Osteocyte (in vitro differentiated cells): ENCODE data around the gene ZNF586. TPM values are rescaled to one million over a fixed set of nuclear protein-coding genes. Genes with fewer than 3 reads are reported as not detected.

Source experiments
- DNase-seq: peaks from one replicate; pipeline ENCODE4 v3.0.0; 2021; ENCODE audit warnings: mixed read lengths; ENCODE audit not compliant: unreplicated experiment; ENCODE audit errors: extremely low spot score
- H3K27ac Mint-ChIP-seq: one replicate; pipeline ENCODE4 v1.8.0; 2021; ENCODE audit warnings: mild to moderate bottlenecking, mixed read lengths; ENCODE audit not compliant: unreplicated experiment
- H3K27me3 Mint-ChIP-seq: one replicate; pipeline ENCODE4 v1.8.0; 2021; ENCODE audit warnings: mixed read lengths; ENCODE audit not compliant: unreplicated experiment
- H3K36me3 Mint-ChIP-seq: one replicate; pipeline ENCODE4 v1.8.0; 2021; ENCODE audit warnings: mixed read lengths; ENCODE audit not compliant: unreplicated experiment
- H3K4me1 Mint-ChIP-seq: one replicate; pipeline ENCODE4 v1.8.0; 2021; ENCODE audit warnings: mixed read lengths; ENCODE audit not compliant: unreplicated experiment
- H3K4me3 Mint-ChIP-seq: one replicate; pipeline ENCODE4 v1.8.0; 2021; ENCODE audit warnings: mild to moderate bottlenecking, moderate library complexity, mixed read lengths; ENCODE audit not compliant: unreplicated experiment
- H3K9me3 Mint-ChIP-seq: one replicate; pipeline ENCODE4 v1.8.0; 2021; ENCODE audit warnings: mixed read lengths; ENCODE audit not compliant: unreplicated experiment
- CTCF ChIP-seq: fragments of 200-600 bp; sonication (generic); IDR thresholded peaks from 2 replicates; pipeline ENCODE4 v1.5.0; 2021; ENCODE audit warnings: antibody characterized with exemption, mild to moderate bottlenecking, moderate library complexity
- total RNA-seq: library from RNA; stranded (reverse); gene quantifications from 2 replicates; pipeline ENCODE4 v1.2.1, GENCODE V29; 2021

The ZNF586 gene
- total RNA-seq, 1 donor from 2014 or later: 18.8 TPM

GRCh38 chr19:57825511-57825910 is 56.0 kb downstream of the ZNF586 start:
- Mint-ChIP-seq H3K36me3 (peaks cover 35% of the 10 kb centered on the region), H3K27ac (no peak overlapping the region), H3K4me1 (peaks cover 20% of the 10 kb centered on the region), H3K27me3 (no peaks in the 10 kb centered on the region), H3K9me3 (peaks cover 3% of the 10 kb centered on the region), H3K4me3 (no peak overlapping the region)
- TF ChIP-seq CTCF: no peak
- DNase-seq: no peak

GRCh38 chr19:57829316-57829715 is 59.8 kb downstream of the ZNF586 start:
- peaks cover 3% of the 10 kb centered on the region for H3K9me3 Mint-ChIP-seq
- no peak overlapping the region for H3K4me3 Mint-ChIP-seq
- no peak for DNase-seq
- peaks cover 24% of the 10 kb centered on the region for H3K36me3 Mint-ChIP-seq
- TF ChIP-seq CTCF: no peak
- peak overlapping the region; percentile 93 for H3K27ac Mint-ChIP-seq
- H3K27me3 Mint-ChIP-seq: no peaks in the 10 kb centered on the region
- peaks cover 28% of the 10 kb centered on the region for H3K4me1 Mint-ChIP-seq

- Mint-ChIP-seq H3K4me1 (peaks cover 28% of the 10 kb centered on the region), H3K4me3 (peak within 1 kb of the TSS; percentile 85), H3K36me3 (peaks cover 20% of the 10 kb centered on the region), H3K9me3 (peaks cover 3% of the 10 kb centered on the region), H3K27me3 (no peaks in the 10 kb centered on the region), H3K27ac (peak within 1 kb of the TSS; percentile 93)
- DNase-seq: peak; percentile 91
- peak; percentile 53 for TF ChIP-seq CTCF
Observed at GRCh38 chr19:57830071-57830602, 60.7 kb downstream of the ZNF586 start, which contains the start of gene ZNF587B. Gene ZNF587B (plus strand): TSS chr19:57830299. CDS start chr19:57830529, 230 bp downstream.

Other genes with a start within 250 kb of the ZNF586 start
- 7.3 and 9.0 TPM in 2 replicates for gene ZNF549, start 242.3 kb upstream of the ZNF586 start, total RNA-seq
- gene ZNF550, start 209.8 kb upstream of the ZNF586 start, total RNA-seq: 10.3 and 11.0 TPM in 2 replicates
- gene ZNF416, start 190.8 kb upstream of the ZNF586 start, total RNA-seq: 6.5 and 6.8 TPM in 2 replicates
- 6.8 and 7.1 TPM in 2 replicates for gene ZIK1, start 185.5 kb upstream of the ZNF586 start, total RNA-seq
- 2.4 and 2.8 TPM in 2 replicates for gene ZNF530, start 169.8 kb upstream of the ZNF586 start, total RNA-seq
- 19.6 and 20.0 TPM in 2 replicates for gene ZNF134, start 155.4 kb upstream of the ZNF586 start, total RNA-seq
- 11.9 and 14.4 TPM in 2 replicates for gene ZNF211, start 136.5 kb upstream of the ZNF586 start, total RNA-seq
- gene ZSCAN4, start 100.7 kb upstream of the ZNF586 start, total RNA-seq: not detected in 2 replicates
- gene ZNF551, start 87.7 kb upstream of the ZNF586 start, total RNA-seq: 6.1 and 6.3 TPM in 2 replicates
- gene ZNF154, start 60.5 kb upstream of the ZNF586 start, total RNA-seq: 18.0 and 18.9 TPM in 2 replicates
- 7.1 TPM in 2 replicates for gene ZNF671, start 42.1 kb upstream of the ZNF586 start, total RNA-seq
- 16.9 and 21.0 TPM in 2 replicates for gene ZNF776, start 22.9 kb upstream of the ZNF586 start, total RNA-seq
- 5.2 and 9.0 TPM in 2 replicates for gene ZNF552, start 45.2 kb downstream of the ZNF586 start, total RNA-seq
- 14.4 and 16.5 TPM in 2 replicates for gene ZNF587B, start 60.6 kb downstream of the ZNF586 start, total RNA-seq
- 33.5 and 34.2 TPM in 2 replicates for gene ZNF587, start 80.2 kb downstream of the ZNF586 start, total RNA-seq
- 17.2 and 18.0 TPM in 2 replicates for gene ZNF814, start 119.4 kb downstream of the ZNF586 start, total RNA-seq
- 16.9 and 21.0 TPM in 2 replicates for gene ZNF417, start 146.9 kb downstream of the ZNF586 start, total RNA-seq
- 12.0 and 12.3 TPM in 2 replicates for gene ZNF418, start 165.7 kb downstream of the ZNF586 start, total RNA-seq
- gene ZNF256, start 178.0 kb downstream of the ZNF586 start, total RNA-seq: 6.0 and 6.3 TPM in 2 replicates
- gene C19orf18, start 204.9 kb downstream of the ZNF586 start, total RNA-seq: 1.4 and 1.8 TPM in 2 replicates
- gene ZNF606, start 233.1 kb downstream of the ZNF586 start, total RNA-seq: 17.5 and 22.0 TPM in 2 replicates